Activated T-helper 1 cell treated with anti-CD3 and anti-CD28 coated beads, Interleukin-12 subunit alpha, Interleukin-12 subunit beta, Interleukin-2, Interleukin-4 antibody, amounts not matched to agents 30 ng/mL and 10 ng/mL and 1 ng/mL, durations not matched to agents 14 hours and 24 hours and 36 hours (primary cell): ENCODE measurements around the gene CPEB2. TPM values are rescaled to one million over a fixed set of nuclear protein-coding genes. Genes with fewer than 3 reads are reported as not detected.
A peak's percentile ranks its signal among the peaks of the same experiment; 100 is the strongest.

Experiments used
- DNase-seq: peaks from one replicate; pipeline ENCODE4 v3.0.0; 2021; ENCODE audit warnings: low spot score
- H3K27ac Mint-ChIP-seq: one replicate; pipeline ENCODE4 v1.8.0; 2021; ENCODE audit warnings: mild to moderate bottlenecking, mixed read lengths
- H3K27me3 Mint-ChIP-seq: one replicate; pipeline ENCODE4 v1.8.0; 2022; ENCODE audit warnings: mild to moderate bottlenecking, moderate library complexity, mixed read lengths; ENCODE audit not compliant: insufficient read depth
- H3K36me3 Mint-ChIP-seq: one replicate; pipeline ENCODE4 v1.8.0; 2021; ENCODE audit warnings: low read depth, mixed read lengths
- H3K4me1 Mint-ChIP-seq: one replicate; pipeline ENCODE4 v1.8.0; 2021; ENCODE audit warnings: low read depth, mixed read lengths
- H3K4me3 Mint-ChIP-seq: one replicate; pipeline ENCODE4 v1.8.0; 2021; ENCODE audit warnings: mild to moderate bottlenecking, moderate library complexity, mixed read lengths
- H3K9me3 Mint-ChIP-seq: one replicate; pipeline ENCODE4 v1.8.0; 2021; ENCODE audit warnings: mixed read lengths
- intact Hi-C: fragments of 100-400 bp; cut with micrococcal nuclease; formaldehyde crosslinking; loops from one replicate; pipeline ENCODE4 v1.15.1; 2024
- total RNA-seq: library from RNA; stranded (reverse); gene quantifications from 2 replicates; pipeline ENCODE4 v1.2.3, GENCODE V29; 2022

CPEB2 gene
- total RNA-seq, 1 donor from 2014 or later = 17.2 TPM

- intact Hi-C loops = loop anchor here (1.0 kb wide), 2 partner anchors 114 to 260 kb away; partner anchors contain the start of gene CPEB2
- no peaks in the 10 kb centered on the region for H3K27me3 Mint-ChIP-seq
- DNase-seq = no peak
- H3K36me3 Mint-ChIP-seq = no peaks in the 10 kb centered on the region
- H3K4me3 Mint-ChIP-seq = no peak overlapping the region
- peaks cover 14% of the 10 kb centered on the region for H3K9me3 Mint-ChIP-seq
- H3K4me1 Mint-ChIP-seq = peaks cover 12% of the 10 kb centered on the region
- H3K27ac Mint-ChIP-seq = no peak overlapping the region
Observed at GRCh38 chr4:15116509-15117079, 114.3 kb downstream of the CPEB2 start.

- Mint-ChIP-seq H3K27me3 (no peaks in the 10 kb centered on the region), H3K4me3 (no peak overlapping the region), H3K36me3 (no peaks in the 10 kb centered on the region), H3K27ac (peak overlapping the region; percentile 61), H3K9me3 (peaks cover 14% of the 10 kb centered on the region), H3K4me1 (peaks cover 12% of the 10 kb centered on the region)
- DNase-seq = no peak
- intact Hi-C loops = loop anchor here (1.0 kb wide), 2 partner anchors 115 to 261 kb away; partner anchors contain the start of gene CPEB2
Observed at GRCh38 chr4:15117270-15117946, 115.1 kb downstream of the CPEB2 start.

GRCh38 chr4:15118292-15118691, 116.0 kb downstream of the CPEB2 start:
- Mint-ChIP-seq H3K9me3 (peaks cover 14% of the 10 kb centered on the region), H3K27me3 (no peaks in the 10 kb centered on the region), H3K36me3 (no peaks in the 10 kb centered on the region), H3K4me3 (no peak overlapping the region), H3K4me1 (peaks cover 12% of the 10 kb centered on the region), H3K27ac (no peak overlapping the region)
- DNase-seq = no peak
- intact Hi-C loops = no loop called here
